OCI-LY7 (cell line): Measurements from ENCODE around the gene AWAT2. TPM values are rescaled to one million over a fixed set of nuclear protein-coding genes. Genes with fewer than 3 reads are reported as not detected.

Source experiments
- BruUV-seq: library from RNA; stranded (reverse); fragments of 400-500 nt; replicated peaks from 2 replicates; lab custom pipeline; 2021; lab: Mats Ljungman, UMichigan
- CTCF ChIA-PET: fragments of 300-600 bp; sonication (Branson Sonifier 250); formaldehyde crosslinking; loops from one replicate; lab custom pipeline; 2022; ENCODE audit warnings: antibody characterized with exemption; ENCODE audit not compliant: unreplicated experiment; lab: Charles Lee
- POLR2A ChIA-PET: fragments of 300-600 bp; sonication (Branson Sonifier 250); formaldehyde crosslinking; loops from one replicate; lab custom pipeline; 2022; ENCODE audit warnings: antibody characterized with exemption; lab: Charles Lee
- DNase-seq: peaks from one replicate; pipeline ENCODE4 v3.0.0-alpha.2; 2015; ENCODE audit warnings: low spot score
- H2AFZ ChIP-seq: fragments of 200-600 bp; sonication (generic), shearing (Covaris generic); 2 replicates; pipeline ENCODE4 v1.6.1; 2014; ENCODE audit warnings: mild to moderate bottlenecking, antibody characterized with exemption, low read length, moderate library complexity
- H3K27ac ChIP-seq: fragments of 200-600 bp; sonication (generic); 2 replicates; pipeline ENCODE4 v1.5.1; 2014; ENCODE audit warnings: mixed run types, low read depth, mild to moderate bottlenecking, moderate library complexity, low read length, inconsistent platforms; ENCODE audit not compliant: poor library complexity, severe bottlenecking
- H3K36me3 ChIP-seq: fragments of 200-600 bp; sonication (generic); 2 replicates; pipeline ENCODE4 v1.6.1; 2014; ENCODE audit warnings: mild to moderate bottlenecking, antibody characterized with exemption, low read length, moderate library complexity, mixed read lengths; ENCODE audit not compliant: insufficient read depth
- H3K4me1 ChIP-seq: fragments of 200-600 bp; sonication (generic); 2 replicates; pipeline ENCODE4 v1.5.1; 2014; ENCODE audit warnings: mild to moderate bottlenecking, low read length; ENCODE audit not compliant: insufficient read depth, poor library complexity, severe bottlenecking
- H3K4me2 ChIP-seq: fragments of 200-600 bp; sonication (generic); 2 replicates; pipeline ENCODE4 v1.6.1; 2014; ENCODE audit warnings: mild to moderate bottlenecking, low read length
- H3K4me3 ChIP-seq: fragments of 200-600 bp; sonication (generic); 2 replicates; pipeline ENCODE4 v1.5.1; 2014; ENCODE audit warnings: mild to moderate bottlenecking, low read depth, low read length; ENCODE audit not compliant: poor library complexity, severe bottlenecking
- H3K79me2 ChIP-seq: fragments of 200-600 bp; sonication (generic); 2 replicates; pipeline ENCODE4 v1.6.1; 2016; ENCODE audit warnings: low read depth, mild to moderate bottlenecking, low read length, moderate library complexity, mixed read lengths; ENCODE audit not compliant: insufficient read depth
- H3K9me2 ChIP-seq: fragments of 200-600 bp; sonication (generic); 2 replicates; pipeline ENCODE4 v1.6.1; 2016; ENCODE audit warnings: mild to moderate bottlenecking, low read length, mixed read lengths; ENCODE audit not compliant: insufficient read depth
- H3K9me3 ChIP-seq: fragments of 200-600 bp; sonication (generic); 2 replicates; pipeline ENCODE4 v1.6.1; 2014; ENCODE audit warnings: mild to moderate bottlenecking, mixed run types, low read length, mixed read lengths
- H4K20me1 ChIP-seq: fragments of 200-600 bp; sonication (generic); 2 replicates; pipeline ENCODE4 v1.6.1; 2014; ENCODE audit warnings: mild to moderate bottlenecking, antibody characterized with exemption, low read length, moderate library complexity, mixed read lengths; ENCODE audit not compliant: insufficient read depth
- EZH2phosphoT487 ChIP-seq: fragments of 200-600 bp; sonication (generic); IDR thresholded peaks from 2 replicates; pipeline ENCODE4 v1.6.1; 2018; ENCODE audit warnings: low read depth, borderline replicate concordance, mild to moderate bottlenecking, mixed run types, antibody characterized with exemption, low read length, moderate library complexity, mixed read lengths
- intact Hi-C: fragments of 100-400 bp; cut with micrococcal nuclease; formaldehyde crosslinking; loops from one replicate; pipeline ENCODE4 v1.10.0; 2022; ENCODE audit not compliant: unreplicated experiment
- total RNA-seq, 2 experiments: library from RNA; depleted of rRNA in 1 of 2; stranded (reverse); fragments of >200 nt in 1 of 2; shearing (Covaris generic) in 1 of 2; gene quantifications; 2 replicates each; pipeline ENCODE4 v1.2.3, GENCODE V29; 2014 to 2022
- TF ChIP-seq, protein P1 (sequence below): fragments of 200-600 bp; sonication (generic); conservative IDR thresholded peaks from 2 replicates; pipeline ENCODE4 v1.5.1; 2014; ENCODE audit warnings: mild to moderate bottlenecking, antibody characterized with exemption, low read length, moderate library complexity, mixed read lengths

AWAT2 gene
- total RNA-seq, 2 experiments from 2014 or later, result not detected

DNA sequence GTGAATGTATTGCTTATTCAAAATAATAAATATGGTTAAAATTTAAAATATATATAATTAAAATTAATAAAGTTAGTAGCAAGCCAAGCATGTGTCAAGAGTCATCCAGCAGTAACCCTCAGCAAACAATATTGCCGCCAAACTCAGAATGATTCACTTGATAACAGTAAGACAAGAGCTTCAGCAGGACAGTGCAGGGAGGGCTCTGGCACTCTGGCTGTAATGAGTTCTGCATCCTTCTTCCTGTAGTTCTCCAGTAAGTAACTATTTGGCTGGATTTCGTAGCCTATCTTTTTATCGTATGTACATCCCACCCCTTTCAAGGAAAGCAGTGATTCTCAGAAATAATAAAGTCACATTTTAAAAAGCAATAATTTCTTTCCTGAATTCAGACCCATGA, 30.1 kb upstream of the AWAT2 start:
- no peak overlapping the region for H2AFZ ChIP-seq
- no peak overlapping the region for H3K27ac ChIP-seq
- POLR2A ChIA-PET, result interaction anchor here (0.7 kb wide), 1 partner anchor 21 kb away, joined by 5 read pairs; no protein-coding TSS in a partner anchor
- no peaks in the 10 kb centered on the region for H3K79me2 ChIP-seq
- no peak overlapping the region for H3K4me3 ChIP-seq
- H3K4me1 ChIP-seq, result no peaks in the 10 kb centered on the region
- no peaks in the 10 kb centered on the region for H3K9me2 ChIP-seq
- intact Hi-C loops, result no loop called here
- H3K4me2 ChIP-seq, result no peak overlapping the region
- no peak for DNase-seq
- no peaks in the 10 kb centered on the region for H4K20me1 ChIP-seq
- H3K36me3 ChIP-seq, result no peaks in the 10 kb centered on the region
- H3K9me3 ChIP-seq, result no peaks in the 10 kb centered on the region
- CTCF ChIA-PET, result no interaction called here
- no peak for TF ChIP-seq EZH2phosphoT487
- TF ChIP-seq, protein P1, sequence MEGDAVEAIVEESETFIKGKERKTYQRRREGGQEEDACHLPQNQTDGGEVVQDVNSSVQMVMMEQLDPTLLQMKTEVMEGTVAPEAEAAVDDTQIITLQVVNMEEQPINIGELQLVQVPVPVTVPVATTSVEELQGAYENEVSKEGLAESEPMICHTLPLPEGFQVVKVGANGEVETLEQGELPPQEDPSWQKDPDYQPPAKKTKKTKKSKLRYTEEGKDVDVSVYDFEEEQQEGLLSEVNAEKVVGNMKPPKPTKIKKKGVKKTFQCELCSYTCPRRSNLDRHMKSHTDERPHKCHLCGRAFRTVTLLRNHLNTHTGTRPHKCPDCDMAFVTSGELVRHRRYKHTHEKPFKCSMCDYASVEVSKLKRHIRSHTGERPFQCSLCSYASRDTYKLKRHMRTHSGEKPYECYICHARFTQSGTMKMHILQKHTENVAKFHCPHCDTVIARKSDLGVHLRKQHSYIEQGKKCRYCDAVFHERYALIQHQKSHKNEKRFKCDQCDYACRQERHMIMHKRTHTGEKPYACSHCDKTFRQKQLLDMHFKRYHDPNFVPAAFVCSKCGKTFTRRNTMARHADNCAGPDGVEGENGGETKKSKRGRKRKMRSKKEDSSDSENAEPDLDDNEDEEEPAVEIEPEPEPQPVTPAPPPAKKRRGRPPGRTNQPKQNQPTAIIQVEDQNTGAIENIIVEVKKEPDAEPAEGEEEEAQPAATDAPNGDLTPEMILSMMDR, result no peak
- BruUV-seq, result no TSS peak

DNA sequence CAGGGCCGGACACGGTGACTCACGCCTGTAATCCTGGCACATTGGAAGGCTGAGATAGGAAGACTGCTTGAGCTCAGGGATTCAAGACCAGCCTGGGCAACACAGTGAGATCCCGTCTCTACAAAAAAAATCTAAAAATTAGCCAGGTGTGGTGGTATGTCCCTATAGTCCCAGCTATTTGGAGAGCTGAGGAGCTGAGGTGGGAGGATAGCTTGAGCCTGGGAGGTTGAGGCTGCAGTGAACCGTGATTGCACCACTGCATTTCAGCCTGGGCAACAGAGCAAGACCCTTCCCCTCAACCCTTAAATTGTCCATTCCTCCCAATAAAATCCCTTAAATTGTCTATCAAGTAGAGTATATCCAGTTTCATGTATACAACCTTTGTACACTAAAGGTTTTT, 29.6 kb upstream of the AWAT2 start:
- BruUV-seq, result no TSS peak
- H3K9me2 ChIP-seq, result no peaks in the 10 kb centered on the region
- no peak overlapping the region for H2AFZ ChIP-seq
- intact Hi-C loops, result no loop called here
- DNase-seq, result no peak
- no peaks in the 10 kb centered on the region for H3K79me2 ChIP-seq
- no peak overlapping the region for H3K27ac ChIP-seq
- H3K36me3 ChIP-seq, result no peaks in the 10 kb centered on the region
- H3K4me3 ChIP-seq, result no peak overlapping the region
- TF ChIP-seq EZH2phosphoT487, result no peak
- TF ChIP-seq, protein P1, result no peak
- H3K4me1 ChIP-seq, result no peaks in the 10 kb centered on the region
- no peaks in the 10 kb centered on the region for H4K20me1 ChIP-seq
- no peak overlapping the region for H3K4me2 ChIP-seq
- ChIA-PET CTCF (no interaction called here), POLR2A (no interaction called here)
- H3K9me3 ChIP-seq, result no peaks in the 10 kb centered on the region

DNA sequence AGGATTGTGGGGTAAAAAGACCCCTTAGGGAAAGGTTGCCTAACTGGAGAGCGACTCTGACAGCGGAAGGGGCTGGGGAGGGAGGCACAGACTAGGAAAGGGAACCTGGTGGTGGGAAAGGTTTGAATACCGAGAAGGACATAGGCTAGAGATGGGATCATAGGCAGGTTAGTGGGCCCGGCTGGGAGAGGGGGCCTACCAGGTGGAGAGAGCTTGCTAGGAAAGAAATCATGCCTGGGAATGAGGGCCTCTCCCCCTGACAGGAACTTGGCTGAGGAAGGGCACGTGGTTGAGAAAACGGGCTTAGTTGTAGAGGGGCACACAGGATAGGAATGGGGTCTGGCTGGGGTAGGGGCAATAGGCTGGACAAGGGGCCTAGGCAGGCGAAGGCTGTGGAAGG, 16.9 kb upstream of the AWAT2 start:
- BruUV-seq, result no TSS peak
- H3K9me3 ChIP-seq, result no peaks in the 10 kb centered on the region
- H3K4me3 ChIP-seq, result no peak overlapping the region
- H3K27ac ChIP-seq, result no peak overlapping the region
- no peak overlapping the region for H3K4me2 ChIP-seq
- TF ChIP-seq, protein P1, result no peak
- TF ChIP-seq EZH2phosphoT487, result no peak
- no peaks in the 10 kb centered on the region for H3K36me3 ChIP-seq
- DNase-seq, result no peak
- H3K79me2 ChIP-seq, result no peaks in the 10 kb centered on the region
- CTCF ChIA-PET, result no interaction called here
- POLR2A ChIA-PET, result no interaction called here
- no peaks in the 10 kb centered on the region for H3K9me2 ChIP-seq
- H2AFZ ChIP-seq, result no peak overlapping the region
- no peaks in the 10 kb centered on the region for H4K20me1 ChIP-seq
- no peaks in the 10 kb centered on the region for H3K4me1 ChIP-seq
- intact Hi-C loops, result no loop called here
